HT-29 (cell line): ENCODE data around the gene AKT3. TPM values are rescaled to one million over a fixed set of nuclear protein-coding genes. Genes with fewer than 3 reads are reported as not detected.

ENCODE experiments used
- DNase-seq: peaks from one replicate; pipeline ENCODE4 v3.0.0-alpha.2; 2015; ENCODE audit warnings: low spot score
- total RNA-seq: library from RNA; depleted of rRNA; stranded (reverse); fragments of >200 nt; shearing (Covaris generic); gene quantifications from 2 replicates; pipeline ENCODE4 v1.2.3, GENCODE V29; 2014; rRNA removed

AKT3 gene
- total RNA-seq, 1 experiment from 2014 or later, result not detected

GRCh38 chr1:243469497-243469896, 380.5 kb downstream of the AKT3 start:
- no peak for DNase-seq

DNA sequence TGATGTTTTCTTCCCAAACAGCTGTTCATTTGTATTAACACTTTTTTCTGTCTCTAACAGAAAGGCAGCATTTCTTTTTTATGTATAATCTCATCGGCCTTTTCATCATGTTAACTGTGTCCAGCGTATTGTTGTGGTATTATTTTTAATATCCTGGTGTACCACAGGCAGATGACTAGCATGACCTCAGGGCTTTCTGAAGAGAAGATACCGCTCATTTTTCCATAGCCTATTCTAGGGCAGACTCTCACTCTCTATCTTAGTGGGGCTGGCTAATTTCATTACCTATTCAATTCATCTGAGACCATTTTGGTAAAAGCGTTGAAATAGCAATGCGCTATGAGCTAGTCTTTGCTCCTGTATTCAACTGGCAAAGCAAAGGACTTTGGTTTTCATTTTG, 384.3 kb downstream of the AKT3 start:
- no peak for DNase-seq

- no peak for DNase-seq
Measured at GRCh38 chr1:243465081-243465480, 385.0 kb downstream of the AKT3 start.

DNA sequence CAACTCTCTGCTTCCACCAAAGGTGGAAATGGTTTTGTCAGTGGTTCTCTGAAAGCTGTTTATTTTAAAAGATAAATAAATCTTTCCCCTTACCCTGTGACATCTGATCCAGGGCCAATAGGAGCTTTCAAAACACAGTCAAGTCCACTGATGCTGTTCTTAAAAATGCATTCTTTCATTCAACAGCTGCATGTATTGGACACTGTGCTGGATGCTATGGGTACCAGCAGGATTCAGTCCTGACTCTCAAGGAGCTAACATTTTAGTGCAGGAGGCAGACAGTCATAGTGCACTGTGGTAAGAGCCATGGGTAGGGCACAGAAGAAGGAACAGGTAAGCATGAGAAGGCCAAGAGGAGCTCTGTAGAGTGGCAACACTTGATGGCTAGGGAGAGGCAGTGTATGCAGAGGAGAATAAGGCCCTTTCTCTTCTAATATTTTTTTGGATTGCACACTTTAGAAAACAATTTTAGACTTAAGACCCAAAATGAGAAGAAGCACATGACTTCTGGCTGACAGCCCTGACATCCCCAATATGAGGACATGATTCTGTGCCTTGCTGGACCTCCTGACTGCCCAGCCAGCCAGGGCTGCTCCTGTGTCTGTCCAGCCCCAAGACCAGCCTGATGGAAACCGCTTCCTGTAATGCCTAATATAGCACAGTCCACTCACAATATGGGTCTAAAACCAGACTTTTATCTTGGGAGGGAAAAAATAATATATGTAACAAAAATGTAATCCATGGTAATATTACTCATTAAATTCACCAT, 386.9 kb downstream of the AKT3 start:
- DNase-seq, result no peak

GRCh38 chr1:243461700-243462099, 388.3 kb downstream of the AKT3 start:
- DNase-seq, result no peak

- no peak for DNase-seq
Measured at GRCh38 chr1:243459059-243459458, 391.0 kb downstream of the AKT3 start.

GRCh38 chr1:243457363-243457982, 392.6 kb downstream of the AKT3 start:
- no peak for DNase-seq

DNA sequence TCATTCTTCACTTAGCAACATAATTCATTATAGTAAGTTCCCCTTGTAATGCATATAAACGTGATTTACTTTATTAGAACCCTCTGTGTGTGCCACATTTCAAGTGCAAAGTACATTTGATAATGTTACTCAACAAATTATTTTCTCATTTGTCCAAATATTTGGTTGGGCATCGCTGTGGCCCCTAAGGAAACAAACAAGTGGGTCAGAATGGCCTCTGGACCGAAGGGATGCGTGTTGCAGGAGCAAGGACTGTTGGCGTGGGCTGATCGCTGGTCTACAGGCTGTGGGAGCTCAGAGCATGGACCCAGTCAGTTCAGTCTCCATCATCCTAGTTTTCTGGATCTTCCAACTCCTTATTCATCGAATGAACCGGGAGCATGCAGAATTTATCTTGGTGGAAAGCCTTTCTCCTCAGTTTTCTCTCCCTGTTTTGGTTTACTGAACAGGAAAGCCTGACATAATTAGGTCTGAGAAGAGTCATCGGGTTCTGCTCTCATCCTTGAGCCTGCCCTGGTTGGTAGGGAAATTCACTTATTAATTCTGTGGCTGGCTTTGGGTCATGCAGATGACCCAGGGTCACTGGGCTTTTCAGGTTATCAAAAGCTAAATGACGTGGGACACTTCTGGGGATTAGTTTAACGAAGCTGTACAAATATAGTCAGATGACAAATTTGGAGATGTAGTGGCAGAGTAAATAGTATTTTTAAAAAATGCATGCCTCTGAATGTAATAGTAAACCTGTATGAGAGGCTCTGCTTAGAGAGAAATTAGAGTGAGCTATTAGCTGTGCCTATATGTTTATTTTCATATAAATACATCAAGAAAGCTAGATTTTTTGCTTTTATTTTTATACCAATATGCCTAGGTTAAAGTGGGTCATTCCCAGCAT, 394.0 kb downstream of the AKT3 start:
- no peak for DNase-seq

- no peak for DNase-seq
Measured at GRCh38 chr1:243454328-243454997, 395.6 kb downstream of the AKT3 start.

DNA sequence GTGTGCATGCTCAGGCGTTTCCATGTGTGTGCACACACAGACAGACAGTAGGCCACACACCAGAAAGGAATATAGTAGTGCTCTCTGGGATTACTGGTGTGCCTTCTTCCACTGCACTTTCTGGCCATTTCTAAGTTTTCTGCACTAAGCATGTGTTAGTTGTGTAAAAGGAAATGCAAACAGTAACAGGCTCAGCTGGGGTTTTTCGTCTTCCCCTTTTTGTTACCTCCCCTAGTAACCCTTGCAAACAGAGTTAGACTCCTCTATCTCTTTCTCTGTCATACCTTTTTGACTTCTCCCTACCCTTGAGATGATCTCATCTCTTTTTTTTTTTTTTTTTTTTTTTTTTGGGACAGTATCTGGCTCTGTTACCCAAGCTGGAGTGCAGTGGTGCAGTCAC, 398.0 kb downstream of the AKT3 start:
- DNase-seq, result no peak

GRCh38 chr1:243449373-243449772, 400.7 kb downstream of the AKT3 start:
- no peak for DNase-seq

DNA sequence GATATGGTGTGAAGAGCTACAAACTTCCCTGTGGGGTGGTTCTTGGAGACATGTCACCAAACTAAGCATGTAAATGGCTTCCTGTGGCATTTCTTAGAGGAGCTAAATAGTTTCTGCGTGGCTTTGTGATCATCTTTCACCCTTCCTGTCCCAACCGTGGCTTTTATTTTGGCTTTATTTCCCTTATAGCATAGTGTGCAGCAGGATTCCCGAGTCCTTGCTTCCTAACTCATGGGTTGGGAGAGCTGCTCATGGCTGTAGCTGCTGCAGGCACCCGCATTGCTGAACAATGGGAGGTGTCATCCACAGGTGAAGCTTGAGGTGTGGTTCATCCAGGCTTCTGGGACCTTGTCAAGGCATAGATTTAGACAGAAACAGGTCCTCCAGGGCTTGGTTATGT, 402.2 kb downstream of the AKT3 start:
- DNase-seq, result no peak

DNA sequence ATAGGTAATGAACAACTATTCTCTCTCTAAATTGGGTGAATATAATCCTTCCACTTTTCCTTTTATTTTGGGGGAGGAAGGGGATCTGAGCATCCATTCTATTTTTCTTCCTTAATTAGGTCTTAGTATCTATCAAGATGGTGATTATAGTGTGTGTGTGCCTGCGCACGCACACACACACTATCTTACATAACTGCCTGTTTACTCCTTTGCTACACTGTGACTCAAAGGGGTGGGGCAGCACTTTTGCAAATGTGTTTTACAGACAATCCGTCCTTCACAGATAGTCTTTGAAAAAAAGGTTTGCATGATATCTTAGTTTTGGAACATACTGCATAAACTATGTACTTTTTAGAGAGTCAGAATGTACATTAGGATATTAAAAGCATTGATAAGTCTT, 402.7 kb downstream of the AKT3 start:
- peak; percentile 45 for DNase-seq

DNA sequence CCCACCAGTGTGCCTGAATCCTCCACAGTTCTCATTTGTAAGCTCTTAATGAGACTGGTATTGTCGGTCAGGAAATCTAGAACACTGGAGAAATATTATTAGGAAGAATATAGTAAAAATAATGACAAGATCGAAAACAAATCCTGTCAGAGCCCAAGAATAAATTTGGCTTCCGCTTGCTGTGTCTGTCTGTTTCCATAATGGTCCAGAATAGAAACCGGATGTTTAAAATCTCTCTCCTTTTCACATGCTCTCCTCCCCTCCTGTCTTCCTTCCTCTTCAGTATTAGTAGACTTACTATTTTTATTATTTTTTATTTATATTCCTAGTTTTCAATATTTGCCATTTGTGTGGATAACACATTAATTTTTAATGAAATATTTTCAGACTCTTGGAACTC, 406.5 kb downstream of the AKT3 start:
- no peak for DNase-seq

- no peak for DNase-seq
Measured at GRCh38 chr1:243441601-243442000, 408.4 kb downstream of the AKT3 start.

- DNase-seq, result no peak
Measured at GRCh38 chr1:243440406-243440805, 409.6 kb downstream of the AKT3 start.

DNA sequence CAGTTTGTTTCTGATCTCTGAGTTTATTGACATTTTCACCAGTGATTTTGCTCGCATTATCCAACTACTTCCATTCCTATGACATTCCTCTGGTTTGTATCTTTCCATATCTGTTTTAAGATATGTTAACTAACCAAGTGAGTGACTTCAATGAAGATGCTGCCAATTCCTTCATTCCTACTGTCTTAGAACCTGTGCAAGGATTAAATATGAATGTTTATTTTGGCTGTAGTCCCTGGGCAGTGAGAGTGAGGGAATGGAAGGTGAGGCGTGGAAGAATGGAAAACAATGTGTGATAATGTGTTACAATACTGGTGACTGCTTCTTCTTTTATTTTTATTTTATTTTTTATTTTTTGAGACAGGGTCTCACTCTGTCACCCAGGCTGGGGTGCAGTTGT, 411.2 kb downstream of the AKT3 start:
- DNase-seq, result no peak

Other genes with a start within 250 kb of the AKT3 start
- gene ZBTB18, start 201.0 kb upstream of the AKT3 start, total RNA-seq, result 10.7 and 11.0 TPM in 2 replicates